Fibroblast of lung (primary cell): ENCODE data around the gene KHDC1L. TPM values are rescaled to one million over a fixed set of nuclear protein-coding genes. Genes with fewer than 3 reads are reported as not detected.

Source experiments
- DNase-seq, 2 donors: peaks; one replicate each; pipeline versions ENCODE4 v3.0.0 to v3.0.0-alpha.2; 2010; ENCODE audit warnings: low read depth in 2 of 2
- H2AFZ ChIP-seq: 2 replicates; pipeline ENCODE4 v1.5.1; 2012; ENCODE audit warnings: low read length, control low read depth, inconsistent platforms
- H3K27ac ChIP-seq: 2 replicates; pipeline ENCODE4 v1.5.1; 2011; ENCODE audit warnings: low read length, control low read depth; ENCODE audit not compliant: insufficient read depth
- H3K27me3 ChIP-seq: 2 replicates; pipeline ENCODE4 v1.5.1; 2011; ENCODE audit warnings: mild to moderate bottlenecking, low read length; ENCODE audit not compliant: control insufficient read depth, insufficient read depth
- H3K36me3 ChIP-seq: 2 replicates; pipeline ENCODE4 v1.5.1; 2011; ENCODE audit warnings: low read length; ENCODE audit not compliant: control insufficient read depth, insufficient read depth
- H3K4me1 ChIP-seq: 2 replicates; pipeline ENCODE4 v1.5.1; 2011; ENCODE audit warnings: low read length; ENCODE audit not compliant: control insufficient read depth, insufficient read depth; ENCODE audit errors: extremely low read depth
- H3K4me2 ChIP-seq: 2 replicates; pipeline ENCODE4 v1.5.1; 2011; ENCODE audit warnings: low read length, control low read depth; ENCODE audit not compliant: insufficient read depth; ENCODE audit errors: extremely low read depth
- H3K4me3 ChIP-seq, 4 experiments: fragments of 200-600 bp in 1 of 4; sonication (generic) in 1 of 4; replicated peaks in 1 of 4; 2 replicates each; pipeline ENCODE4 v1.5.1; 2011 to 2016; ENCODE audit warnings: low read length in 4 of 4, low read depth in 3 of 4, mild to moderate bottlenecking in 3 of 4, control low read depth in 2 of 4, inconsistent platforms in 1 of 4, mixed read lengths in 1 of 4; ENCODE audit not compliant: insufficient read depth in 1 of 4; ENCODE audit errors: control extremely low read depth in 1 of 4
- H3K79me2 ChIP-seq: 2 replicates; pipeline ENCODE4 v1.5.1; 2012; ENCODE audit warnings: mild to moderate bottlenecking, low read length, inconsistent platforms; ENCODE audit not compliant: control insufficient read depth, insufficient read depth
- H3K9ac ChIP-seq: 2 replicates; pipeline ENCODE4 v1.5.1; 2011; ENCODE audit warnings: mild to moderate bottlenecking, low read length, control low read depth; ENCODE audit not compliant: insufficient read depth
- H3K9me3 ChIP-seq: 2 replicates; pipeline ENCODE4 v1.5.1; 2012; ENCODE audit warnings: low read depth, low read length; ENCODE audit not compliant: control insufficient read depth, insufficient read depth
- H4K20me1 ChIP-seq: 2 replicates; pipeline ENCODE4 v1.5.1; 2011; ENCODE audit warnings: low read length; ENCODE audit not compliant: control insufficient read depth, insufficient read depth; ENCODE audit errors: extremely low read depth
- EZH2 ChIP-seq: IDR thresholded peaks from 2 replicates; pipeline ENCODE4 v1.5.1; 2012; ENCODE audit warnings: low read length, control low read depth, mild to moderate bottlenecking; ENCODE audit errors: missing control alignments
- polyA plus RNA-seq, 2 donors: library from polyadenylated mRNA; depleted of rRNA in 1 of 2; stranded (reverse) in 1 of 2; unstranded in 1 of 2; fragments of >200 nt; gene quantifications; 2 replicates each; pipeline ENCODE4 v1.2.1, GENCODE V29; 2011 to 2012; ENCODE audit warnings: missing spikeins in 1 of 2
- total RNA-seq: library from RNA; depleted of rRNA; stranded (reverse); fragments of >200 nt; gene quantifications from 2 replicates; pipeline ENCODE4 v1.2.1, GENCODE V29; 2014
- TF ChIP-seq, protein P1 (sequence below), 2 donors: IDR thresholded peaks in 1 of 2; conservative IDR thresholded peaks in 1 of 2; 1 replicate in 1 of 2; 2 replicates in 1 of 2; pipeline ENCODE4 v1.5.1; 2011 to 2012; ENCODE audit warnings: low read length in 2 of 2, control low read depth in 1 of 2, inconsistent platforms in 1 of 2, low read depth in 1 of 2, mild to moderate bottlenecking in 1 of 2

KHDC1L gene
- total and polyA plus RNA-seq, 2 donors (not counting 1 experiment from before 2014, with no cell fraction given): 0.12 TPM; not detected in 1

DNA sequence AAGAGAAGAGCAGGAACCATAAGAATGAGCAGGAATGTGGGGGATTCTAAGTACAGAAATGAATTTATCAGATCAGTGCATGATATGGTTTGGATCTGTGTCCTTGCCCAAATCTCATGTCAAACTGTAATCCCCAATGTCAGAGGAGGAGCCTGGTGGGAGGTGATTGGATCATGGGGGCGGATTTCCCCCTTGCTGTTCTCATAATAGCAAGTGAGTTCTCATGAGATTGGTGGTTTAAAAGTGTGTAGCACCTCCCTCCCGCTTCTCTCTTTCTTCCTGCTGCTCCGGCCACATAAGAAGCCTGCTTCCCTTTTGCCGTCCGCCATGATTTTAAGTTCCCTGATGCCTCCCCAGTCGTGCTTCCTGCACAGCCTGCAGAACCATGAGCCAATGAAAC, 49.2 kb downstream of the KHDC1L start:
- no peak overlapping the region for H3K4me2 ChIP-seq
- no peak for TF ChIP-seq EZH2
- TF ChIP-seq, protein P1, sequence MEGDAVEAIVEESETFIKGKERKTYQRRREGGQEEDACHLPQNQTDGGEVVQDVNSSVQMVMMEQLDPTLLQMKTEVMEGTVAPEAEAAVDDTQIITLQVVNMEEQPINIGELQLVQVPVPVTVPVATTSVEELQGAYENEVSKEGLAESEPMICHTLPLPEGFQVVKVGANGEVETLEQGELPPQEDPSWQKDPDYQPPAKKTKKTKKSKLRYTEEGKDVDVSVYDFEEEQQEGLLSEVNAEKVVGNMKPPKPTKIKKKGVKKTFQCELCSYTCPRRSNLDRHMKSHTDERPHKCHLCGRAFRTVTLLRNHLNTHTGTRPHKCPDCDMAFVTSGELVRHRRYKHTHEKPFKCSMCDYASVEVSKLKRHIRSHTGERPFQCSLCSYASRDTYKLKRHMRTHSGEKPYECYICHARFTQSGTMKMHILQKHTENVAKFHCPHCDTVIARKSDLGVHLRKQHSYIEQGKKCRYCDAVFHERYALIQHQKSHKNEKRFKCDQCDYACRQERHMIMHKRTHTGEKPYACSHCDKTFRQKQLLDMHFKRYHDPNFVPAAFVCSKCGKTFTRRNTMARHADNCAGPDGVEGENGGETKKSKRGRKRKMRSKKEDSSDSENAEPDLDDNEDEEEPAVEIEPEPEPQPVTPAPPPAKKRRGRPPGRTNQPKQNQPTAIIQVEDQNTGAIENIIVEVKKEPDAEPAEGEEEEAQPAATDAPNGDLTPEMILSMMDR (conservative IDR thresholded peaks at IDR 0.05 in 1 of 2, IDR thresholded peaks at IDR 0.05 in 1 of 2; ENCODE audit: low read depth in 1 of 2, low read length in 2 of 2): no peak
- H4K20me1 ChIP-seq: no peaks in the 10 kb centered on the region
- no peak for DNase-seq
- no peak overlapping the region for H3K4me3 ChIP-seq
- H3K27ac ChIP-seq: no peak overlapping the region
- no peak overlapping the region for H2AFZ ChIP-seq
- no peak overlapping the region for H3K9ac ChIP-seq
- H3K36me3 ChIP-seq: no peaks in the 10 kb centered on the region
- H3K27me3 ChIP-seq: no peaks in the 10 kb centered on the region
- H3K79me2 ChIP-seq: no peaks in the 10 kb centered on the region
- H3K9me3 ChIP-seq: no peaks in the 10 kb centered on the region
- H3K4me1 ChIP-seq: no peaks in the 10 kb centered on the region

DNA sequence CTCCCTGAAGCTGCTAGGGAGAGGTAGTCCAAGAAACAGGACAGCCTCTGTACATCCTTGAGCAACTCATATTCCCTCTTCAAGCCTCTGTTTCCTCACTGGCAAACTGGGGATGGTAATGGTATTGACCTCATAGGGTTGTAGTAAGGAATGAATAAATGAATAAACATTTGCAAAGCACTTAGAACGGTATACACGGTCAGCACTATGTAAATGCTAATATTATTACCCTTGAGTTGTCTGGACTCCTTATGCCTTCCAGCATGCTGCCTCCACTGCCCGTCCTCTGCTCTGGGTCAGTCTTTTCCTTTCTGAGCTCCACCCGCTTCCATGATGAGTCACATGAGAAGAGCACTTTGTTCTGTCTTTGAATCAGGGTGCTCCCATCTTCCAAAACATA, 50.6 kb downstream of the KHDC1L start:
- TF ChIP-seq, protein P1 (conservative IDR thresholded peaks at IDR 0.05 in 1 of 2, IDR thresholded peaks at IDR 0.05 in 1 of 2; ENCODE audit: low read depth in 1 of 2, low read length in 2 of 2): no peak
- no peak for TF ChIP-seq EZH2
- Histone ChIP-seq H4K20me1 (no peaks in the 10 kb centered on the region), H3K9me3 (no peaks in the 10 kb centered on the region), H3K4me3 (no peak overlapping the region), H3K9ac (no peak overlapping the region), H3K27ac (no peak overlapping the region), H3K4me1 (no peaks in the 10 kb centered on the region), H3K27me3 (no peaks in the 10 kb centered on the region), H3K4me2 (no peak overlapping the region), H3K79me2 (no peaks in the 10 kb centered on the region), H2AFZ (no peak overlapping the region), H3K36me3 (no peaks in the 10 kb centered on the region)
- DNase-seq: no peak

Other genes starting within 250 kb of the KHDC1L start
- gene KHDC1, start 37.7 kb upstream of the KHDC1L start, total RNA-seq: 5.1 and 5.6 TPM in 2 replicates
- gene KHDC1, start 37.7 kb upstream of the KHDC1L start, polyA plus RNA-seq: 5.3 and 7.0 TPM in 2 replicates
- gene DPPA5, start 128.8 kb upstream of the KHDC1L start, total RNA-seq: not detected in 2 replicates
- gene DPPA5, start 128.8 kb upstream of the KHDC1L start, polyA plus RNA-seq: not detected in 2 replicates
- not detected in 2 replicates for gene KHDC3L, start 137.2 kb upstream of the KHDC1L start, total RNA-seq
- gene KHDC3L, start 137.2 kb upstream of the KHDC1L start, polyA plus RNA-seq: not detected in 2 replicates
- gene OOEP, start 144.4 kb upstream of the KHDC1L start, total RNA-seq: 0.17 TPM in 1 of 2 replicates, not detected in the other
- 0.08 TPM in 1 of 2 replicates, not detected in the other for gene OOEP, start 144.4 kb upstream of the KHDC1L start, polyA plus RNA-seq
- gene DDX43, start 169.3 kb upstream of the KHDC1L start, total RNA-seq: 2.0 and 3.1 TPM in 2 replicates
- 1.0 and 1.5 TPM in 2 replicates for gene DDX43, start 169.3 kb upstream of the KHDC1L start, polyA plus RNA-seq
- gene CGAS, start 226.8 kb upstream of the KHDC1L start, total RNA-seq: 5.0 and 5.9 TPM in 2 replicates
- gene CGAS, start 226.8 kb upstream of the KHDC1L start, polyA plus RNA-seq: 1.6 and 2.7 TPM in 2 replicates
- gene MTO1, start 236.2 kb upstream of the KHDC1L start, total RNA-seq: 47.3 and 52.4 TPM in 2 replicates
- gene MTO1, start 236.2 kb upstream of the KHDC1L start, polyA plus RNA-seq: 21.5 and 24.2 TPM in 2 replicates